ENCODE results near the gene MAP1B.

MAP1B gene

GRCh38 chr5:72251386-72251785, 144.1 kb downstream of the MAP1B start:
- no peak for DNase-seq (ENCODE audit: low read depth, low spot score)

- no peak for DNase-seq (ENCODE audit: low read depth, low spot score)
These were observed 144.7 kb downstream of the MAP1B start for GRCh38 chr5:72252008-72252407.

- DNase-seq (ENCODE audit: low read depth, low spot score): no peak
These were observed 145.4 kb downstream of the MAP1B start for GRCh38 chr5:72252574-72253155.

GRCh38 chr5:72255237-72255636, 148.0 kb downstream of the MAP1B start:
- DNase-seq (ENCODE audit: low read depth, low spot score): no peak

- no peak for DNase-seq (ENCODE audit: low read depth, low spot score)
These were observed 148.4 kb downstream of the MAP1B start for GRCh38 chr5:72255670-72256069.

GRCh38 chr5:72256536-72256935, 149.3 kb downstream of the MAP1B start:
- DNase-seq (ENCODE audit: low read depth, low spot score): no peak
